ENCODE results near the gene SPACA6. TPM values are rescaled to one million over a fixed set of nuclear protein-coding genes. Genes with fewer than 3 reads are reported as not detected.

The SPACA6 gene
- polyA plus RNA-seq, 1 donor, result 10.9 TPM

GRCh38 chr19:51695702-51696315 lies 2.7 kb downstream of the SPACA6 start:
- Histone ChIP-seq H3K36me3 (ENCODE audit: control insufficient read depth, insufficient read depth, low read length) (peaks cover 49% of the 10 kb centered on the region), H3K9me3 (ENCODE audit: control insufficient read depth, low read depth, low read length) (no peaks in the 10 kb centered on the region), H3K4me3 (ENCODE audit: low read length) (no peak overlapping the region), H3K27me3 (ENCODE audit: control insufficient read depth, insufficient read depth, low read length) (no peaks in the 10 kb centered on the region), H3K27ac (ENCODE audit: low read length) (no peak overlapping the region), H3K4me1 (ENCODE audit: control insufficient read depth, insufficient read depth, low read length) (peaks cover 3% of the 10 kb centered on the region)
- DNase-seq, result no peak
- 91% methylated on average over 4 of the region's 14 CpGs for WGBS (ENCODE audit: insufficient coverage, low lambda C conversion rate)

- DNase-seq, result no peak
- no CpG with 5 or more reads among the region's 3 CpGs for WGBS (ENCODE audit: insufficient coverage, low lambda C conversion rate)
- Histone ChIP-seq H3K9me3 (ENCODE audit: control insufficient read depth, low read depth, low read length) (no peaks in the 10 kb centered on the region), H3K27ac (ENCODE audit: low read length) (no peak overlapping the region), H3K4me1 (ENCODE audit: control insufficient read depth, insufficient read depth, low read length) (peaks cover 7% of the 10 kb centered on the region), H3K36me3 (ENCODE audit: control insufficient read depth, insufficient read depth, low read length) (peaks cover 54% of the 10 kb centered on the region), H3K27me3 (ENCODE audit: control insufficient read depth, insufficient read depth, low read length) (no peaks in the 10 kb centered on the region), H3K4me3 (ENCODE audit: low read length) (no peak overlapping the region)
Measured at GRCh38 chr19:51696606-51697005, 3.5 kb downstream of the SPACA6 start.

GRCh38 chr19:51697169-51697776 lies 4.1 kb downstream of the SPACA6 start:
- Histone ChIP-seq H3K4me3 (ENCODE audit: low read length) (no peak overlapping the region), H3K4me1 (ENCODE audit: control insufficient read depth, insufficient read depth, low read length) (peaks cover 10% of the 10 kb centered on the region), H3K27ac (ENCODE audit: low read length) (no peak overlapping the region), H3K36me3 (ENCODE audit: control insufficient read depth, insufficient read depth, low read length) (peaks cover 54% of the 10 kb centered on the region), H3K9me3 (ENCODE audit: control insufficient read depth, low read depth, low read length) (no peaks in the 10 kb centered on the region), H3K27me3 (ENCODE audit: control insufficient read depth, insufficient read depth, low read length) (no peaks in the 10 kb centered on the region)
- 100% methylated on average over 1 of the region's 9 CpGs for WGBS (ENCODE audit: insufficient coverage, low lambda C conversion rate)
- DNase-seq, result no peak

- H3K9me3 ChIP-seq (ENCODE audit: control insufficient read depth, low read depth, low read length), result peaks cover 2% of the 10 kb centered on the region
- 100% methylated on average over 1 of the region's 5 CpGs for WGBS (ENCODE audit: insufficient coverage, low lambda C conversion rate)
- H3K4me3 ChIP-seq (ENCODE audit: low read length), result no peak overlapping the region
- H3K36me3 ChIP-seq (ENCODE audit: control insufficient read depth, insufficient read depth, low read length), result peaks cover 50% of the 10 kb centered on the region
- no peak for DNase-seq
- H3K4me1 ChIP-seq (ENCODE audit: control insufficient read depth, insufficient read depth, low read length), result peaks cover 18% of the 10 kb centered on the region
- no peaks in the 10 kb centered on the region for H3K27me3 ChIP-seq (ENCODE audit: control insufficient read depth, insufficient read depth, low read length)
- H3K27ac ChIP-seq (ENCODE audit: low read length), result no peak overlapping the region
Measured at GRCh38 chr19:51698296-51698695, 5.2 kb downstream of the SPACA6 start.

- DNase-seq, result no peak
- no CpG with 5 or more reads among the region's 5 CpGs for WGBS (ENCODE audit: insufficient coverage, low lambda C conversion rate)
- Histone ChIP-seq H3K36me3 (ENCODE audit: control insufficient read depth, insufficient read depth, low read length) (peaks cover 43% of the 10 kb centered on the region), H3K27ac (ENCODE audit: low read length) (no peak overlapping the region), H3K4me3 (ENCODE audit: low read length) (no peak overlapping the region), H3K9me3 (ENCODE audit: control insufficient read depth, low read depth, low read length) (peaks cover 2% of the 10 kb centered on the region), H3K27me3 (ENCODE audit: control insufficient read depth, insufficient read depth, low read length) (no peaks in the 10 kb centered on the region), H3K4me1 (ENCODE audit: control insufficient read depth, insufficient read depth, low read length) (peaks cover 22% of the 10 kb centered on the region)
Measured at GRCh38 chr19:51699170-51699569, 6.0 kb downstream of the SPACA6 start.

GRCh38 chr19:51701468-51702100 lies 8.5 kb downstream of the SPACA6 start:
- no peak for DNase-seq
- peak overlapping the region; percentile 91 for H3K4me3 ChIP-seq (ENCODE audit: low read length)
- peaks cover 2% of the 10 kb centered on the region for H3K9me3 ChIP-seq (ENCODE audit: control insufficient read depth, low read depth, low read length)
- peak overlapping the region; percentile 96 for H3K27ac ChIP-seq (ENCODE audit: low read length)
- H3K4me1 ChIP-seq (ENCODE audit: control insufficient read depth, insufficient read depth, low read length), result peaks cover 27% of the 10 kb centered on the region
- WGBS (ENCODE audit: insufficient coverage, low lambda C conversion rate), result no CpG with 5 or more reads among the region's 12 CpGs
- H3K36me3 ChIP-seq (ENCODE audit: control insufficient read depth, insufficient read depth, low read length), result peaks cover 46% of the 10 kb centered on the region
- H3K27me3 ChIP-seq (ENCODE audit: control insufficient read depth, insufficient read depth, low read length), result no peaks in the 10 kb centered on the region

- Histone ChIP-seq H3K4me1 (ENCODE audit: control insufficient read depth, insufficient read depth, low read length) (peaks cover 27% of the 10 kb centered on the region), H3K9me3 (ENCODE audit: control insufficient read depth, low read depth, low read length) (peaks cover 2% of the 10 kb centered on the region), H3K4me3 (ENCODE audit: low read length) (peak overlapping the region; percentile 91), H3K36me3 (ENCODE audit: control insufficient read depth, insufficient read depth, low read length) (peaks cover 41% of the 10 kb centered on the region), H3K27me3 (ENCODE audit: control insufficient read depth, insufficient read depth, low read length) (no peaks in the 10 kb centered on the region), H3K27ac (ENCODE audit: low read length) (peak overlapping the region; percentile 96)
- no CpG with 5 or more reads among the region's 27 CpGs for WGBS (ENCODE audit: insufficient coverage, low lambda C conversion rate)
- DNase-seq, result peak; percentile 76 to 89
Measured at GRCh38 chr19:51702103-51702824, 9.1 kb downstream of the SPACA6 start.

GRCh38 chr19:51702825-51703574 lies 9.9 kb downstream of the SPACA6 start:
- Histone ChIP-seq H3K9me3 (ENCODE audit: control insufficient read depth, low read depth, low read length) (peaks cover 2% of the 10 kb centered on the region), H3K4me1 (ENCODE audit: control insufficient read depth, insufficient read depth, low read length) (peaks cover 27% of the 10 kb centered on the region), H3K27me3 (ENCODE audit: control insufficient read depth, insufficient read depth, low read length) (no peaks in the 10 kb centered on the region), H3K36me3 (ENCODE audit: control insufficient read depth, insufficient read depth, low read length) (peaks cover 38% of the 10 kb centered on the region), H3K4me3 (ENCODE audit: low read length) (peak overlapping the region; percentile 91), H3K27ac (ENCODE audit: low read length) (peak overlapping the region; percentile 96)
- WGBS (ENCODE audit: insufficient coverage, low lambda C conversion rate), result no CpG with 5 or more reads among the region's 46 CpGs
- peak; percentile 41 to 76 for DNase-seq

- peak; percentile 95 to 98 for DNase-seq
- peaks cover 30% of the 10 kb centered on the region for H3K36me3 ChIP-seq (ENCODE audit: control insufficient read depth, insufficient read depth, low read length)
- no CpG with 5 or more reads among the region's 74 CpGs for WGBS (ENCODE audit: insufficient coverage, low lambda C conversion rate)
- no peaks in the 10 kb centered on the region for H3K27me3 ChIP-seq (ENCODE audit: control insufficient read depth, insufficient read depth, low read length)
- peaks cover 2% of the 10 kb centered on the region for H3K9me3 ChIP-seq (ENCODE audit: control insufficient read depth, low read depth, low read length)
- H3K4me1 ChIP-seq (ENCODE audit: control insufficient read depth, insufficient read depth, low read length), result peaks cover 27% of the 10 kb centered on the region
- H3K4me3 ChIP-seq (ENCODE audit: low read length), result peak overlapping the region; percentile 91
- H3K27ac ChIP-seq (ENCODE audit: low read length), result peak overlapping the region; percentile 96
Measured at GRCh38 chr19:51703575-51704515, 10.7 kb downstream of the SPACA6 start.
